Measurements from ENCODE around the gene TGDS.

TGDS gene

DNA sequence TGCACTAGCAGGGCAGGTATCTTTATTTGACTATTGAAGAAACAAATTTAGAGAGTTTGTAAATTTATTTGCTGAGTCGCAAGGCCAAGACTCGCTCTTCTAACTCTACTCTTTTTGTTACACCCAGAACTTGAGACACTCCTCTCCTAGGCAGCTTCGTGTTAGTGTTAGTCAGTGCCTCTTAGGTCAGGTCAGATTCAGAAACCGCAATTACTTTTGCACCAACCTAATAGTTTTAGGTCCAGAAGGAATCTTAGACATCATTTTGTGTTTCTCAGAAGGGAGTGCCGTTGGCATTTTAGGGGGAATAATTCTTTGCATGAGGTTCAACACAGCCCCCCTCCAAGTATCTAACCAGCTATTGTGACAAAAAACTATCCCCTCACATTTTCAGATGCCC is 14.5 kb upstream of the TGDS start:
- no peak overlapping the region for H3K4me3 ChIP-seq (ENCODE audit: low read depth, low read length)
- TF ChIP-seq CTCF (IDR thresholded peaks at IDR 0.05; ENCODE audit: low read depth, low read length), result no peak

GRCh38 chr13:94609196-94609595 is 13.2 kb upstream of the TGDS start:
- no peak for TF ChIP-seq CTCF (IDR thresholded peaks at IDR 0.05; ENCODE audit: low read depth, low read length)
- no peak overlapping the region for H3K4me3 ChIP-seq (ENCODE audit: low read depth, low read length)

DNA sequence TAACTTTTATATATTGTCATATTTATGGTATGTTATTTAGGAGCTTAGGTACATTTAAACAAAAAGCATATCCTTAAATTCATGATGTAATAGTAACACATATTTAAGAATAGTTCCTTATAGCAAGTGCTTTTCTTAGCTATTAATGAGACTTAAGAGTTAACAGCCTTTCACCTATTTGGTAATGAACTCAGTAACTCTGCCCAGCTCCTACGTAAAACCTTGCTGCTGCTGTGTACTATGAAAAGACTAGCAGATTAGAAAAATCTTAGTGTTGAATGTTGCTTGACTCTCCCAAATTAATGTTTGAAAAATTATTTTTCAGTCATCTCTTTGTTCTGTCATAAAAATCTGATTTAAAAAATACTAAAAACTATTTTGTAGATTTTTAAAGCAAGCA is 12.6 kb upstream of the TGDS start:
- TF ChIP-seq CTCF (IDR thresholded peaks at IDR 0.05; ENCODE audit: low read depth, low read length), result no peak

DNA sequence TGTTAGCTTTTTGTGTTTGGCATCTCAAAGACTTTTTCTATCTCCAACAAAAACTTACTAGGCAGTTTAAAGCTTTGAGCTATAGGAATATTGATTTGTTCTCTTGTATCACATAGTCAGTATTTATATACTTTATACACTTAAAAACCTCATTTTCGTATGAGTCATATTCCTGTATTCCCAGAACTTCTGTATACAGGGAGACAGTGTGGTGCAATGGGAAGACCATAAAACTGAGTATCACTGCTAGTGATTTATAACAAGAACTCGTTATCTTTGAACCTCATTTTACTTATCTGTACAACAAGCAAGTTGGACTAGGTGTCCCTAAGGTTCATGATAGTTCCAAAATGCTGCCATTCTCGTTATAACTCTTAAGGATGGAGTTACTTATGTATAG is 12.0 kb upstream of the TGDS start:
- H3K4me3 ChIP-seq (ENCODE audit: low read depth, low read length), result no peak overlapping the region
- no peak for TF ChIP-seq CTCF (IDR thresholded peaks at IDR 0.05; ENCODE audit: low read depth, low read length)

More for the DNA sequence above, 12.6 kb upstream of the TGDS start:
- no peak overlapping the region for H3K4me3 ChIP-seq (ENCODE audit: low read depth, low read length)

DNA sequence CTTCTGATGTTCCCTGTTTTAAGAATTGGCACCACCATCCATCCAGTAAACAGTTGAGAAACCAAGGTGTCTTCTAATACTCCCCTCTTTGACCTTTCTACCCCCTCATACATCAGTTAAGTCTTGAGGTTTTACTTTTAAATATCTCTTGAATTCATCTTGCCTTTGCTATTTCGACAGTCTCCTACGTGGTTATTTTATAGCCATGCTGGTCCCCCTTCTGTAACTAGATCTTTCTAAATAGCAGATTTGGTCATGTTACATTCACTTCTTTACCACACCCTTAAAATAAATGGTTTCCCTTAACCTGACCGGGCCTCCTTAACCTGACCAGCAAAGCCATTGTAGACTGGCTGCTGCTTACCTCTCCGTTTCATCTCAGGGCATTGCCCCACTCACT is 11.1 kb upstream of the TGDS start:
- no peak for TF ChIP-seq CTCF (IDR thresholded peaks at IDR 0.05; ENCODE audit: low read depth, low read length)
- H3K4me3 ChIP-seq (ENCODE audit: low read depth, low read length), result no peak overlapping the region

GRCh38 chr13:94602467-94602866 is 6.5 kb upstream of the TGDS start:
- H3K4me3 ChIP-seq (ENCODE audit: low read depth, low read length), result peak overlapping the region; percentile 93
- TF ChIP-seq CTCF (IDR thresholded peaks at IDR 0.05; ENCODE audit: low read depth, low read length), result no peak

DNA sequence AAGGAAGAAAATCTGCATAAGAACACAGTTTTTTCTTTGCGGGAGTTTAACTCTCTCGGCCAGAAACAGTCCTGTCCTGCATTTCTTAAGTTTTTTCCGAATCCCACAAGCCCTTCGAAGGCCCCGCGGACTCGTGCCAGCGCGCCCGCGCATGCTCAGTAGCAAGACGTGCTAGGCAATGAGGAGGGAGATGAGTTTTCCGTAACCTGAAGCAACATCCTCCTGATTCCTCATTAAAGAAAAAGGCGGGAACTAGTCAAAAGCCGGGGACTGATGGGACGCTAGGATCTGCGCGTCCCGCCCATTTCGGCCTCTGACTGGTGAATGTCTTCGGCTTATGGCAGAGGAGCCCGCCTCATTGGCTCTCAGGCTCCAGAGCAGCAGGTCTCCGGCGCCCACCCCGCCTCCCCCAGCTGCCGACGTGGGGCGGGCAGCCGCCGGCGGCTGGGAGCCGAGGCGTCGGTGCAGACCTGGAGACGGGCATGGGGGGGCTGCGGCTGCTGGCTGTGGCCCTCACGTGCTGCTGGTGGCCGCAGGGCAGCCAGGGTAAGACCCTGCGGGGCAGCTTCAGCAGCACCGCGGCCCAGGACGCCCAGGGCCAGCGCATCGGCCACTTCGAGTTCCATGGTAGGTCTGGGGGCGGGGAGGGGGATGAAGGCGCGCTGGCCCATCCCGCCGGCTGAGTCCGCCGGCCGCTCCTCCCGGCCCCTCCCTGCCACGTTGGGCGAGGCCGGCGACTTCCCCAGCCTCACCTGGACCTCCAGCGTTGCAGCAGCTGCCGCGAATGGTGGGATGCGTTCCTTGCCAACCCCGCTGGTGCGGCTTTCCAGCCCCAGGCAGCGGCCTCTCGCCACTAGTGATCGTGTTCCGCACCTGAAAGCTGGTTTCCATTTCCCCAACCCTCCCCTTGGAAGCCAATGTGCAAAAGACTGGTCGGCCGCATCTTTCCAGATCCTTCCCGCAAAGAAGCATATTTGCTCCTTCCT is 5.8 kb upstream of the TGDS start, which contains the start of gene GPR180:
TSS of gene GPR180 (plus strand) at position 412 of the 986 bp plus-strand sequence. CDS start at position 483, 71 bp downstream.
- H3K4me3 ChIP-seq (ENCODE audit: low read depth, low read length), result peak within 1 kb of the TSS; percentile 93
- no peak for TF ChIP-seq CTCF (IDR thresholded peaks at IDR 0.05; ENCODE audit: low read depth, low read length)

Measured in WI38 (cell line).